CD4-positive, alpha-beta T cell treated with Interleukin-15 for 4 hours (primary cell): ENCODE results near the gene WDR1.

Experiments
- DNase-seq: peaks from one replicate; pipeline ENCODE4 v3.0.0-alpha.2; 2020; ENCODE audit warnings: low spot score

The WDR1 gene

DNA sequence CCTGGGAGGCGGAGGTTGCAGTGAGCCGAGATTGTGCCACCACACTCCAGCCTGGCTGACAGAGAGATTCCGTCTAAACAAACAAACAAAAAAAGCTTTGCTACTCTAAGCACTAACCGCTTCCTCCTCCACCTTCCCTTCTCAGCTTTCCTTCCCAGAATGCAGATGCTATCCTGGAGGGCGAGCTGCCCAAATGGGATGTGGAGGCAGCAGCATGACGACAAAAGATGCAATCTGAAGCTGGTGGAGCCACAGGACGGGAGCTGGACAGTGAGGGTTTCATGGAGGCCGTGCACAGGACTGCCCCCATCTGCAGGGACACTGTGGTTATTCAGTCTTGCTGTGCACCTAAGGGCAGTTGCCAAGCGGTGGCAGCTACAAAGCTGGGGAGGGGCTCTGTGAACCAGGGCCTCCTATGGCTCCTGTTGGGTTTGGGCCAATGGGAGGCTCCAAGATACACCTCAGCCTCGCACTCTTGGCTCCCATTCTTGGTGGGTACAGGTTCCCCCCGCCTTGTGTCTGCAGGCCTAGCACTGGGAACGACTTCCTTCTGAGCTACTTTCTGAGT is 47.4 kb downstream of the WDR1 start:
- DNase-seq, result no peak

- DNase-seq, result no peak
Measured at GRCh38 chr4:10066670-10067651, 49.6 kb downstream of the WDR1 start.

- no peak for DNase-seq
Measured at GRCh38 chr4:10066206-10066605, 50.4 kb downstream of the WDR1 start.

DNA sequence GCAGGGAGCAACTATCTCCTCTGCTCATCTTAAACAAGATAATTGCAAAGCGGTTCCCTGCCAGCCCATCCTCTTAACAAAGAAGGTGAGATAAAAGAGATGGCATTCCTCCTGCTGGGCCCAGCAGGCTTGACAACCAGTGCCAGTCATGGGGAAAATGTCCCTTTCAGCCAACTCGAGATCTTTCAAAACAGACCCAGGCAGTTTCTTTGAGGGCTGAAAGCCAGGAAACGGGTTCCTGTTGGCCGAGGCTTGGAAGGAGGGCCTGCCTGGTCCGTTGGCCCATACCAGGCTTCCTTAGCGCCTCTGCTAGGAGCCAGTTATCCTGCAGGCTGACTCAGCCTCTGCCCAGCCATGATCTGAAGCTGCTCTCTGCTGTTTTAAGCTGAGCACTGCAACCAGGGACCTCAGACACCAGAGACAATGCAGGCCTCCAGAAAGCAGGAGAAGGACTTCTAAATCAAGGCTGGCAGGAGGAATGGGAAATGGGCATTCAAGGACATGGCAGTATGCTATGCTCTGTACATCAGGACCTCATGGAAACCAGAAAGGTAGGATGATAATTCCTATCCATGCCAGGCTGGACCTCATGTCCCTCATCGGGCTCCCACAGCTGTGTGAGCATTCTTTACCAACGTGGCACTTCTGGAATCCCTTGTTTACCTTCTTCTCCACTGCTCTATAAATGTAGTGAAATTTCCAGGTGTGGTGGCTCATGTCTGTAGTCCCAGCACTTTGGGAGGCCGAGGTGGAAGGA is 52.9 kb downstream of the WDR1 start:
- DNase-seq, result no peak

- no peak for DNase-seq
Measured at GRCh38 chr4:10061650-10062415, 54.8 kb downstream of the WDR1 start.

DNA sequence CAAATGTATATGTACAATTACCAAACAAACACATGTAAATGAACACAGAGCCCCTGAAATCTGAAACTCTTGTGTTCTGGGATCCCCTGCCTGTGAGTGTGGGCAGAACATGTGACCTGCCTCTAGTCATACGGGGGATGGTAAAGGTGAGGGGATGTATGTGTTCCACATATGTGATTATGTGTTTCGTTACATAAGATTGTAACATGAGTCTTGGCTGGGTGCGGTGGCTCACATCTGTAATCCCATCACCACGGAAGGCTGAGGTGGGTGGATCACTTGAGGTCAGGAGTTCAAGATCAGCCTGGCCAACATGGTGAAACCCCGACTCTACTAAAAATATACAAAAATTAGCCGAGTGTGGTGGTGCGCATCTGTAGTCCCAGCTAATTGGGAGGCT is 58.2 kb downstream of the WDR1 start:
- no peak for DNase-seq

DNA sequence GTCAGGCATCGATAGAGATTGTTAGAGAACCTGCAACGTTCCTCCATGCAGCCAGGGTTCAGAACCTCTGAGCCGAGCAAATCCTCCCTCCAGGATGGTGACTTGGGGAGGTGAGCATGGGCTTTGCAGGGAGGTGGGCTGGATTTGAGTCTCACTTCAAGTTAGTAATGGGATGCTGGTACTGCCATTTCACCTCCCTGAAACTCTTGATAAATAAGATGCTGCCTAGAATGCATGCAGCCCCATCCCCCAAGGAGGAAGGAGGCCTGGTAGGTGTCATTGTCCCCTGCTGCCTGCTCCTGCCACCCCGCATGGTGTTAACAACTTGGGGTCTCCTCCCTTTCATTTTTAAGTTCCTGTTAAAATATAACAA is 59.6 kb downstream of the WDR1 start:
- DNase-seq, result no peak

DNA sequence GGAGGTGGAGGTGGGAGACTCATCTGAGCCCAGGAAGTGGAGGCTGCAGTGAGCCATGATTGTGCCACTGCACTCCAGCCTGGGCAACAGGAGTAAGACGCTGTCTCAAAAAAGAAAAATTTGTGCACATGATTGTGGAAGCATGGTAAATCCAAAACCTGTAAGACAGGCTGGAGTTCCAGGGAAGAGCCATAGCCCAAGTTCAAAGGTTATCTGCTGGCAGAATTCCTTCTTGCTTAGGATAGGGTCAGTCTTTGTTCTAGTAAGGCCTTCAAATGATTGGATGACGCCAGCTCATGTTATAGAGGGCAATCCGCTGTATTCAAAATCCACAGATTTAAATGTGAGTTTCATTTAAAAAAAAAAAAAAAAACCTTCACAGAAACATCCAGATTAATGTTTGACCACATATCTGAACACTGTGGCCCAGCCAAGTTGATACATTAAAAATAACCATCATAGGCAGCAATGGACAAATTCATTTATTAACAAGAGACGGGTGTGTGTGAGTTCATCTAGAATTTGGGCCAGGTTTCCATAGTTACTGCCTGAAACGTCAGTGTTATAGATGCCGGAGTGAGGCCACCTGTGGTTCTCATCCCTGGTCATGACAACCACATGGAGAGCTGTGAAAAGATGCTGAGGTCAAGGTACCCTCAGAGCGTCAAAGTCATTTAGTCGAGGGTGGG is 60.1 kb downstream of the WDR1 start:
- no peak for DNase-seq

DNA sequence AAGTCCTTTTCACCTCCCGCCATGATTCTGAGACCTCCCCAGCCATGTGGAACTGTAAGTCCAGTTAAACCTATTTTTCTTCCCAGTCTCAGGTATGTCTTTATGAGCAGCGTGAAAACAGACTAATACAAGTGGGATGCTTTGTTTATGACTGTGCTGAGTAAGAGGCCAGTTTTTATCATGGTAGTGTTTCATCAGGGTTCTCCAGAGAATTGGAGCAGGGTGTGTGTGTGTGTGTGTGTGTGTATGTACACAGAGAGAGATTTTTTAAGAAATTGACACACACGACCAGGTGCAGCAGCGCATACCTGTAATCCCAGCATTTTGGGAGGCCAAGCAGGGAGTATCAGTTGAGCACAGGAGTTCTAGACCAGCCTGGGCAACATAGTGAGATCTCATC is 60.7 kb downstream of the WDR1 start:
- no peak for DNase-seq

- DNase-seq, result no peak
Measured at GRCh38 chr4:10054571-10055041, 62.0 kb downstream of the WDR1 start.

GRCh38 chr4:10053635-10054453 is 62.8 kb downstream of the WDR1 start:
- DNase-seq, result no peak

GRCh38 chr4:10051517-10052135 is 65.0 kb downstream of the WDR1 start:
- DNase-seq, result no peak

- no peak for DNase-seq
Measured at GRCh38 chr4:10050721-10051120, 65.9 kb downstream of the WDR1 start.

DNA sequence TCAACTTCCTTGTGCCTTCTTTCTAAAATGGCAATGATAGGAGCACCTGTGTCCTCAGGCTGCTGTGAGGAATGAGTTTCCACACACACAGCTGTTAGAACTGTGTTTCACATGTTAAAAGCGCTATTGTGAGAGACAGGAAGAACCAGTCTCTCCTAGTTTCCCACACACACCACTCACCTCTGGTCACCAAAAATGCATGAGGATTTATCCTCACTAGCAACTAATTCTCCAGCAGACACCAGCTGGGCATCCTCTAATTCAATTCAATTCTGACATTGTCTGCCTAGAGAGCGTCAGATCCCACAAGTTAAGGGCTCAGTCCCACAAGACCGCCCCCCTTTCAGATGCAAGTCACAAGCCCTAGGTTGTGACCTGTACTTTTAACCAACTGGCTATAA is 66.3 kb downstream of the WDR1 start:
- no peak for DNase-seq

GRCh38 chr4:10048941-10049697 is 67.5 kb downstream of the WDR1 start:
- no peak for DNase-seq

- DNase-seq, result no peak
Measured at GRCh38 chr4:10047967-10048366, 68.6 kb downstream of the WDR1 start.

GRCh38 chr4:10046471-10046870 is 70.1 kb downstream of the WDR1 start:
- no peak for DNase-seq

DNA sequence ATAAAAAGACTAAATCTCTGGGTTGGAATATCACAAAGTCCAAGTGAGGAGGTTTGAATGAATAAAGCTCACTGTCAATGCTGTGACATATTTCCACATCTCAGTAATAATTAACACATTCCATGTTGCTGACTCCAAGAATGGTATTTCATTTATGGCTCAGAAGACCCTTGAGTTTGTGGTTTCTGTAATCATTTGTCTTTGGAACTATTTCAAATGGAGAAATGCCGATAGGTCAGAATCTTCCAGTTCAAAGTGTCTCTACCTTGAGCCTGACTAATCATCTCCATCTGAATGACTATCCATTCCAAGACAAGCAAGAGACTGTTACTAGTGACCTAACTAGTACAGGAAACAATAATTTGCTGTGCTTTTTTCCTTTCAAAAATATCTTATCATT is 71.1 kb downstream of the WDR1 start:
- no peak for DNase-seq

GRCh38 chr4:10041036-10041435 is 75.6 kb downstream of the WDR1 start:
- DNase-seq, result no peak
